ENCODE measurements around the gene MICA.

GRCh38 chr6:31375699-31376098 lies 27.7 kb upstream of the MICA start:
- TF ChIP-seq POLR2A (IDR thresholded peaks at IDR 0.05) (no peak), CTCF (IDR thresholded peaks at IDR 0.05) (no peak), POLR2AphosphoS5 (IDR thresholded peaks at IDR 0.05) (no peak), EP300 (IDR thresholded peaks at IDR 0.05) (no peak)

All from suprapubic skin (tissue), 4 donors.